Activated CD4-positive, alpha-beta T cell treated with anti-CD3 and anti-CD28 coated beads for 1 hour (primary cell): ENCODE data around the gene RNF130.
"Not testable (repeated sequence)": the region's sequence is repeated elsewhere in the genome, so short reads cannot be mapped to it uniquely, and the experiment has no call there.

Source experiments
- DNase-seq: peaks from one replicate; pipeline ENCODE4 v3.0.0-alpha.2; 2020

RNF130 gene

DNA sequence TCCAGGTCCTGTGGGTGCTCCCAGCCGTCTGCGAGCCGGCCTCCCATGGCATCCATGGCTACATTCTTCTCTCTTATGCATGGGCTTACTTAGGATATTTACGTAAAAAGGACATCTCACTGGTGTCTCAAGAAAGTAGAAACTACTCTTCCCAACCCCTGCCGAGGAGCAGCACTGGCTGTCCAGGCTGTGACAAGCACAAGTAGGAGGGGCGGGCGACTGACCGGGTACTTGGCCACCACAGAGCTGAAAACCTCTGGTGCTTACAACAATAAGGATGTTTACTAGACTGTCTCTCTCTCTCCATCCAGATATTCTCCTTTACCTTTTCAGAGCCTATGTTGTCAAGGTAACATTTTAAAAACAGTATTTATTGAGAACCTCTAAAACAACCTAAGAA, 107.5 kb downstream of the RNF130 start:
- no peak for DNase-seq

- no peak for DNase-seq
Observed at GRCh38 chr5:179963375-179963774, 108.2 kb downstream of the RNF130 start.

DNA sequence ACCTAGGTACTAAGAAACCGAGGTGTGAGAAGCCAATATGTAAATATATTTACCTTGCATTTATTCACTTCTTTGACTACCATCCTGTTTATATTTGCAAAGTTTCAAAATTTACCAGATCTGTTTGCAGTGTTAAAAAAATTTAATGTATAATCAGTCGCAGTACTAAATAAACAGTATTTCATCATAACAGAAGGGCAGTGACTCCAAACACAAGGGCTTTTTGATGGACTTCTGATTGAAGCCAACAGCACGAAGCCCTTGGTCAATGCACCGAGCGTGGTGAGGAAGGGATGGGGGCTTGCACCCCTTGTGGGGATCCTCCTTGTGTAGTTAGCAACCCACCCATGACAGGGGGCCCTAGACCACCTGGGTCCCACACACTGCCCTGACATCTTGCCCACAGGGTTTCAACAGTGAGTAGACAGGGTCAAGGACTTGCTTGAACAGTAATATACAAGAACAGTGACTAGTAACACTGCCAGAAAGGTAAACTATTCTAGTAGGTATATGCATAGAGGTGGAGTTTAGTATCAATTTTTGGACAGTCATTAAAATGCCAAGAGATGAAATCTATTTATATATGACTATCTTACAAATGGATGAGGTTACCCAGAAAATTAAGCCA, 111.2 kb downstream of the RNF130 start:
- DNase-seq: no peak

- DNase-seq: no peak
Observed at GRCh38 chr5:179959641-179960040, 111.9 kb downstream of the RNF130 start.

DNA sequence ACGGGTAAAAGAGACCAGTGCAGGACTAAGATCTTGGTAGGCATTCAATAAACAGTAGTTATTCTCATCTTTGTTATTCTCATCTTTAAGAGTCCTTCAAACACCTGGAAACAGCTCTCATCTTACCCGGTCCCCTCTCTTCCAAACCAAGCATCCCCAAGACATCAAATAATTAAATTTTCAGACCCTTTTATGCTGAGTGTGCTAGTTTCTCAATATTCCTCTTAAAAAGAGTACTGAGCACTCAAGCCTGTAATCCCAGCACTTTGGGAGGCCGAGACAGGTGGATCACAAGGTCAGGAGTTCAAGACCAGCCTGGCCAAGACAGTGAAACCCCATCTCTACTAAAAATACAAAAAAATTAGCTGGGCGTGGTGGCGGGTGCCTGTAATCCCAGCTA, 112.4 kb downstream of the RNF130 start:
- DNase-seq: not testable (repeated sequence)

DNA sequence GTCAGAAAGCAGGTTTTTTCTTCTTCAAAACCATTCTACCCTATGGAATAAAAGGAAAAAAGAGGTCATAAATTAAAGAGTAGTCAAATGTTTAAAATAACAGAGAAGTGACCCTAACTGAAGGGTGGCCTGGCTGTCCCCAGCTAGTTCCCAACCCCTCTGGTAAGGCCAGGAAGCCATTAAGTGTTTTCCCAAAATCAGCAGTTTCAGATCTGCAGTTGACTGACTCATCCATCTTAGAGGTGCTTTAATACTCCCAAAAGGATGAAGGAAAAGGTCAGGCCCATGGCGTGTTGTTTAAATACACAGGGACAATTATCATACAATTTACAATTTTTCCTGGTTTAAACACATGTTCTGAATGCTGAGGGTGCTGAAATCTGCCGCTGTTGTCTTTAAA, 115.9 kb downstream of the RNF130 start:
- no peak for DNase-seq

GRCh38 chr5:179955062-179955461, 116.5 kb downstream of the RNF130 start:
- no peak for DNase-seq

- no peak for DNase-seq
Observed at GRCh38 chr5:179954434-179954833, 117.1 kb downstream of the RNF130 start.

DNA sequence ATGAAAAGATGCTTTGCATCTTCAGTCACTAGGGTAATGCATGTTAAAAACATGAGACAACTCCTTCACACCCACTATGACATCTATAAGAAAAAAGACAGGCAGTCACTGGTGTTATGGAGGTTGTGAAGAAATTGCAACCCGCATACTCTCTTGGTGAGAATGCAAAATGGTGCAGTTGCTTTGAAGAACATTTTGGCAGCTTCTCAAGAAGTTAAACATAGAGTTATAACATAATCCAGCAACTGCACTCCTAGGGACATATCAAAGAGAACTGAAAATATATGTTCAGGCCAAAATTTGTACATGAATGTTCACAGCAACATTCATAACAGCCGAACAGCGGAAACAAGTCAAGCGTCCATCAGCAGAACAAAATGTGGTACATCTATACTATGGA, 117.6 kb downstream of the RNF130 start:
- DNase-seq: no peak

- no peak for DNase-seq
Observed at GRCh38 chr5:179936976-179937681, 134.4 kb downstream of the RNF130 start.

DNA sequence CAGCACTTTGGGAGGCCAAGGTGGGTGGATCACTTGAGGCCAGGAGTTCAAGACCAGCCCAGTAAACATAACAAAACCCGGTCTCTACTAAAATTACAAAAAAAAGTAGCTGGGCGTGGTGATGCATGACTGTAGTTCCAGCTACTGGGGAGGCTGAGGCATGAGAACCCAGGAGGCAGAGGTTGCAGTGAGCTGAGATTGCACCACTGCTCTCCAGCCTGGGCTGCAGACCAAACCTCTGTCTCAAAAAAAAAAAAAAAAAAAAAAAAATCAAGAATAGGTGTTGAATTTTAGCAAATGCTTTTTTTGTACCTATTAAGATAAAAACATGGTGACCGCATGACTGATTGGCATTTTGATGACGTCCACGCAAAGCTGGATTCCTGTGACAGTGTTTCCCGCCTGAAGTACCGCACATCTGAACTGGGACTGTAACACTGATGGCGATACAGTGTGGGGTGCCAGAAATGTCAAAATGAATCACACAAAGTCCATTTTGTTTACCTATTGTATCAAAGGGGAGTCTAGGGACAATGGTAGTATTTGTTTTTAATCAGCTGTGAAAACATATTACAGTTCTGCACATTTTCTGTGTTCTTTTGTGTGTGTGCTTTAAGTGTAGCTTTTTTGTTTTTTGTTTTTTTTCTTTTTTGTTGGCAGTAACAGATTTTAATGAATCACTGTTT, 140.6 kb downstream of the RNF130 start:
- no peak for DNase-seq

DNA sequence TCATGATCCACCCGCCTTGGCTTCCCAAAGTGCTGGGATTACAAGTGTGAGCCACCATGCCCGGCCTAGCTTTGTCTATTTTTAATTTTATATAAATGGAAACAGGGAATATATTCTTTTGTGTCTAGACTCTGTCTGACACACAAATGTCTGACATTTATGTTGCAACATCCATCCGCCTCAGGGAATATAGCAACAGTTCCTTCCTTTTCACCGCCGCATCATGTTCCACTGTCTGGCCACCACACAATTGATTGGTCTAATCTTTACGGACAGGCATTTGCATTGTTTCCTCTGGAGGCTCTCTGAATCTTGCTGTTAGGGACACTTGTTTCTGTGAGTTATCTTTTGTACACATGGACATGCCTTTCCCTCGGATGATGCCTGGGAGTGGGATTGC, 143.7 kb downstream of the RNF130 start:
- DNase-seq: no peak

DNA sequence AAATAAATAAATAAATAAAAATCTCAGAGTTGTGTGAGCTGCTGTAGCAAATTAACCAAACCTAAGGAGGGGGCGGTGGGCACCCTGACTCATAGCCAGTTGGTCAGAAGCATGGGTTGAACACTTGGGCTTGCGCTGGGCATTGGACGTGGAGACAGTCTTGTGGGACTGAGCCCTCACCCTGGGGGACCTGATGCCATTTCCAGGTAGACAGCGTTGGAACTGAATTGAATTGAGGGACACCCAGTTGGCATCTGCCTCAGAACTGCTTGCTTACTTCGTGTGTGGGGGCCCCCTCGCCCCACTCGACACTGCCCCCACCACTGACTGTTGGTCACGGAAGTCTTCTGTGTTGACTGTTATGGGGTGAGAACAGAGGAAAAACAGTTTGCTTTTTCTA, 144.9 kb downstream of the RNF130 start:
- DNase-seq: no peak

DNA sequence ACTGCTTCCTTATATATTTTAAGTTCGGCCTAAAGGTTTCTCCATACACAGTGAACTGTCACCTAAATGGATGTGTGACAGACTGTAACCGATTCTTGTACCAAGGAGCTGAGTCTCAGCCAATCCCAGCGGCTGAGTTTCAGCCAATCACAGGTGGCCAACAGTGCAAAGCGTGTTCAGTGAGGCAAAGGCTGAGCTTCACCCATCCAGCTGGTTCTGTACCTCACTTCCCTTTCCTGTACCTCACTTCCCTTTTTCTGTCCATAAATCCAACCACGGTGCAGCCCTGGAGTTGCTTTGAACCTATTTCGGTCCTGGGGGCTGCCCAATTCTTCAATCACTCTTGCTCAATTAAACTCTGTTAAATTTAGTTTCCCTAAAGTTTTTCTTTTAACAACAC, 148.1 kb downstream of the RNF130 start:
- no peak for DNase-seq

GRCh38 chr5:179920175-179920574, 151.4 kb downstream of the RNF130 start:
- DNase-seq: no peak

- DNase-seq: no peak
Observed at GRCh38 chr5:179919487-179920060, 152.0 kb downstream of the RNF130 start.

DNA sequence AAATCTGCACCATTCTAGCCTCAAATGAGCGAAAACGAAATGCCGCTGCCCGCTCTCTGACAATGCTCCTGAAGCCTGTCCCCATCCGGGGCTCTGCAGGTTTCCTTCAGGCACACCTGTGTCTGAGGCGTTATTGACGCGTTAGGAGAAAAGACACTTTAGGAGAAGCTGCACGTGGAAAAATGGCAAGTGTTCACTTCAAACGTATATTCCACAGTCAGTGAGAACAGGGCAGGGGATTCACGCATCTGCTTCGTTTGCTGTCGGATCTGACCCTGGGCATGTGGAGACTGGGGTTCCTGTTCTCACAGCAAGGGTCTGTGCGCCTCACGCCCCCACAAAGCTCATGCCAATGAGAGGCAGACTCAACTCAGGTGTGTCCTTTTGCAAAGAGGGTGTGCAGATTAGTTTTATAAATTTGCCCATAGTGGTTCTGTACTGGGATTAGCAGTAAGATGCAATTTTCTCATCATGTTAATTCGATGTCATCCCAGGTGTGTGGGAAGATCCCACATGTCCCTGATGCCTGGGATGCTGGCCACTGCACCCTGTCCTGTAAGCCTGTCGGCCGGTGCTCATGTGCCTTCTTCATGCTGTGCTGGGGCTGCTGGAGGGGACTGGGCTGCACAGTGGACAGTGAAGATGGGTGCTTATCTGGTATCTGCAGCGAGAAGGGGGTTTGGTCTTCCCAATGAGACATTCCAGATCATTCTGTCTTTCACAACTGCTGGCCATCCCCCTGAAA, 152.6 kb downstream of the RNF130 start:
- DNase-seq: no peak

GRCh38 chr5:179916523-179916922, 155.0 kb downstream of the RNF130 start:
- no peak for DNase-seq

- no peak for DNase-seq
Observed at GRCh38 chr5:179915406-179915935, 156.1 kb downstream of the RNF130 start.

- no peak for DNase-seq
Observed at GRCh38 chr5:179914032-179914755, 157.4 kb downstream of the RNF130 start.

- no peak for DNase-seq
Observed at GRCh38 chr5:179913461-179913860, 158.1 kb downstream of the RNF130 start.

DNA sequence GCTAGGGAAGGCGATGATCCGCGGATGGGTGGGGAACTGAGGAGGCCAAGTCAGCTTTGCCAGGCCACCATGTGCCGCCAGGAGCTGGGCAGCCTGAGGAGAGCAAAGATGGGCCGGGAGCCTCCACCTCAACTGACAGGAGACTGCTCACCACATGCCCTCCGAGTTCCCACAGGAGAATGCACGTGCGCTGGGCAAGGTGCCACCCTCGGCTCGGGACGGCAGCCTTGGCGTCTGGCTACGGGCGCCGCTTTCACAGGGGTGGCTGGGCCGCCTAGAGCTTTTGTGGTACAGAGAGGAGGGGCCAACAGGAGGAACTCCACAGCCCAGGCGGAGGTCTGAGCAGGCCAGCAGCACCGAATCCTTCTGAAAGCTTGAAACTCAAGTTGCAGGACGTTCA, 158.6 kb downstream of the RNF130 start:
- DNase-seq: no peak
